Activated CD4-positive, alpha-beta T cell treated with anti-CD3 and anti-CD28 coated beads for 48 hours (primary cell): ENCODE results near the gene PCGF3.
"Not testable (repeated sequence)": the region's sequence is repeated elsewhere in the genome, so short reads cannot be mapped to it uniquely, and the experiment has no call there.

ENCODE experiments used
- DNase-seq: peaks from one replicate; pipeline ENCODE4 v3.0.0-alpha.2; 2020

Gene PCGF3

GRCh38 chr4:806979-807378 is 101.3 kb downstream of the PCGF3 start:
- not testable (repeated sequence) for DNase-seq

DNA sequence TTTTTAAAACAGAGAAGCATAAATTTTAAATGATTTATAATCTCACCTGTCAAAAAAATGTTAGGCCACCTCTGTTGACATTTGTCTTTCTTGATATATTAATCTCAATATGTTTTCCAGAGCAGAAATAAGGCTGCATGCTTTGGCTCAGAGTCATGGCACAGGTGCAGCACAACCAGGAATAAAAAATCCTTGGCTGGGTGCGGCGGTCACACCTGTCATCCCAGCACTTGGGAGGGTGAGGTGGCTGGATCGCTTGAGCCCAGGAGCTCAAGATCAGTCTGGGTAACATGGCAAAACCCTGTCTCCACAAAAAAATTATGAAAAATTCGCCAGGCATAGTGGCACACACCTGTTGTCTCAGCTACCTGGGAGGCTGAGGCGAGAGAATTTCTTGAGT is 102.2 kb downstream of the PCGF3 start:
- DNase-seq = no peak

DNA sequence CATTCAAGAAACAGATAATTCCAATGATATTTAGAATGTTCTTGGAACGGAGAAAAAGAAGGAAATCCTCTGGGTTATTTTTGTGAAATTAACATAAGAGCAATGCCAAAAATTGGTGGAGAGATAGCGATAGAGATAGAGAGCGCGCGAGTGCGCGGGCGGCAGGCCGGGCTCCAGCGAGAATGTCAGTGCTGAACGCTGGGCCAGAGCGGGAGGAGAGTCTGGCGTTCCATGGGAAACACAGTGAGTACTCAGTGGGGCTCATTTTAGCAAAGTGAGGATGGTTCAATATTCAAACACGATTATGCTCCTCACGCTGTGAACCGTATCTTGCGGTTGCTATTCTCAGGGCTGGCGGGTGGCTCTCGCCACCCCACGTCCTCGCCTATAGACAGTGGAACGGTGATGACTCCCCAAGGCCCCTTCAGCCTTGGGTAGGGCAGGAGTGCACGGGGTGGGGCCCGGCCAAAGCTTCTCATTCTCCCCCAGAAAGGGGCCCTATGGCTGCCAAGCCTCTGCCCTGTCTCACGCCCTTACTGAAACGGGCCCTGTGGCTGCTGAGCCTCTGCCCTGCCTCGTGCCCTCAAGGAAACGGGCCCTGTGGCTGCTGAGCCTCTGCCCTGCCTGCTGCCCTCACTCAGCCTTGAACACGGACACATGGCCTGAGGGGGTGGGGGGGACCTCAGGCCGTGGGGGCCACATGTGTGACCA is 103.4 kb downstream of the PCGF3 start:
- DNase-seq = no peak

GRCh38 chr4:813900-814299 is 108.3 kb downstream of the PCGF3 start:
- no peak for DNase-seq

- DNase-seq = no peak
Measured at GRCh38 chr4:814312-814850, 108.7 kb downstream of the PCGF3 start.

- DNase-seq = no peak
Measured at GRCh38 chr4:815464-816146, 110.0 kb downstream of the PCGF3 start.

- DNase-seq = no peak
Measured at GRCh38 chr4:818106-818921, 112.7 kb downstream of the PCGF3 start.

GRCh38 chr4:819401-820229 is 114.0 kb downstream of the PCGF3 start:
- DNase-seq = no peak
